Measurements from ENCODE around the gene ZMYND11.

ZMYND11 gene

DNA sequence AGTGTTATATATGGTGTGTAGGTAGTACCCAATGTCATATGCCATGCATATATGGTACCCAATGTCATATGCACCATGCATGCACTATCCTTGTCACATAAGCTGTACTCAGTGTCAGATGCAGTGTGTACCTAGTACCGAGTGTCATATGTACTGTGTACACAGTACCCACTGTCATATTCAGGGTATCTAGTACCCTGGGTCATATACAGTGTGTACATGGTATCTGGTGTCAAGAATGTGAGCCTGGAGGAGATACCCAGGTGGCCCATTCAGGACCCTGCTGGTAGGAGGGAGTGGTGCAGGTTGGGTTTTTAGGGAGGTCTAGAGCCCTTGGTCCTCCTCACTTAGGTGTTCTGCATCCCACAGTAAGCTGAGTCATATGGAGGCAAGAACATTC lies 1.8 kb downstream of the ZMYND11 start:
- no peak overlapping the region for H3K27ac ChIP-seq (ENCODE audit: low read length)
- no peak for TF ChIP-seq EZH2 (optimal IDR thresholded peaks at IDR 0.05; ENCODE audit: low read depth, low read length)
- no peak for TF ChIP-seq EZH2phosphoT487 (IDR thresholded peaks at IDR 0.05; ENCODE audit: low read length)
- TF ChIP-seq CTCF (IDR thresholded peaks at IDR 0.05; ENCODE audit: low read length) = peak; percentile 45
- peak; percentile 37 for DNase-seq

GRCh38 chr10:137606-138005 lies 2.4 kb downstream of the ZMYND11 start:
- H3K79me2 ChIP-seq (ENCODE audit: low read length) = peaks cover 68% of the 10 kb centered on the region
- TF ChIP-seq EZH2phosphoT487 (IDR thresholded peaks at IDR 0.05; ENCODE audit: low read length) (no peak), CTCF (IDR thresholded peaks at IDR 0.05; ENCODE audit: low read length) (no peak), EZH2 (optimal IDR thresholded peaks at IDR 0.05; ENCODE audit: low read depth, low read length) (no peak)

More for the DNA sequence above, 1.8 kb downstream of the ZMYND11 start:
- Histone ChIP-seq H4K20me1 (ENCODE audit: insufficient read depth, low read length) (peaks cover 6% of the 10 kb centered on the region; the same call in 1 of the 2 replicates), H3K36me3 (replicated peaks; ENCODE audit: insufficient read depth, low read length) (no peaks in the 10 kb centered on the region), H3K4me3 (ENCODE audit: low read length) (peak overlapping the region; percentile 68; the same call in 1 of the 2 replicates), H3K9me3 (replicated peaks; ENCODE audit: insufficient read depth, low read length) (no peaks in the 10 kb centered on the region), H3K27me3 (replicated peaks; ENCODE audit: insufficient read depth, low read length) (no peaks in the 10 kb centered on the region), H3K9me2 (replicated peaks; ENCODE audit: insufficient read depth, low read length) (no peaks in the 10 kb centered on the region), H3K4me1 (ENCODE audit: low read length) (peaks cover 16% of the 10 kb centered on the region), H2AFZ (ENCODE audit: low read length) (no peak overlapping the region), H3K4me2 (ENCODE audit: low read depth, low read length) (peak overlapping the region; percentile 95), H3F3A (ENCODE audit: insufficient read depth, low read length) (peaks cover 7% of the 10 kb centered on the region; the same call in 1 of the 2 replicates), H3K79me2 (ENCODE audit: low read length) (peaks cover 62% of the 10 kb centered on the region), H3K9ac (ENCODE audit: low read length) (no peak overlapping the region)

DNA sequence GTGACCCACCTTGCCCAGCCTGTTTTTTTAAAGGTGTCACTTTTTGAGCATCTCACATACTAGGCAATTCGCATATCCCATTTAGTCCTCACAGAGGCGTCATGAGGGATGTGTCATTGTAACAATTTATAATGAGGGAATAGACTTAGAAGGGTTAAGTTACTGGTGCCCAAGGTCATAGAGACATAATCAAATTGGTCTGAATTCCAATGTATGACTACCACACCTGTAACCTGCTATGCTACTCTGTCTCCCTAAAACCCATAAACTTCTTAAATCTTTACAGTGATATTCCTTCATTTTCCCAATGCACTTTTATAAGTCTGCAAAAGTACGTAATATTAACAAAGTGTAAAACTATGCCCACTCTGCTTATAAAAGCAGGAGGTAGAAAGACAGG lies 7.1 kb downstream of the ZMYND11 start:
- H3F3A ChIP-seq (ENCODE audit: insufficient read depth, low read length) = no peaks in the 10 kb centered on the region
- no peaks in the 10 kb centered on the region for H3K36me3 ChIP-seq (replicated peaks; ENCODE audit: insufficient read depth, low read length)
- no peaks in the 10 kb centered on the region; the same call in 1 of the 2 replicates for H4K20me1 ChIP-seq (ENCODE audit: insufficient read depth, low read length)
- DNase-seq = no peak
- TF ChIP-seq EZH2phosphoT487 (IDR thresholded peaks at IDR 0.05; ENCODE audit: low read length) (no peak), EZH2 (optimal IDR thresholded peaks at IDR 0.05; ENCODE audit: low read depth, low read length) (no peak), CTCF (IDR thresholded peaks at IDR 0.05; ENCODE audit: low read length) (no peak)
- no peak overlapping the region for H2AFZ ChIP-seq (ENCODE audit: low read length)
- H3K4me2 ChIP-seq (ENCODE audit: low read depth, low read length) = no peak overlapping the region
- no peaks in the 10 kb centered on the region for H3K27me3 ChIP-seq (replicated peaks; ENCODE audit: insufficient read depth, low read length)
- no peaks in the 10 kb centered on the region for H3K9me2 ChIP-seq (replicated peaks; ENCODE audit: insufficient read depth, low read length)
- no peak overlapping the region for H3K4me3 ChIP-seq (ENCODE audit: low read length)
- no peaks in the 10 kb centered on the region for H3K9me3 ChIP-seq (replicated peaks; ENCODE audit: insufficient read depth, low read length)
- H3K4me1 ChIP-seq (ENCODE audit: low read length) = no peaks in the 10 kb centered on the region
- H3K27ac ChIP-seq (ENCODE audit: low read length) = no peak overlapping the region
- H3K9ac ChIP-seq (ENCODE audit: low read length) = no peak overlapping the region
- H3K79me2 ChIP-seq (ENCODE audit: low read length) = peaks cover 93% of the 10 kb centered on the region

More at GRCh38 chr10:137606-138005, 2.4 kb downstream of the ZMYND11 start:
- Histone ChIP-seq H3K27me3 (replicated peaks; ENCODE audit: insufficient read depth, low read length) (no peaks in the 10 kb centered on the region), H3F3A (ENCODE audit: insufficient read depth, low read length) (peaks cover 7% of the 10 kb centered on the region; the same call in 1 of the 2 replicates), H3K27ac (ENCODE audit: low read length) (no peak overlapping the region), H3K9me3 (replicated peaks; ENCODE audit: insufficient read depth, low read length) (no peaks in the 10 kb centered on the region), H3K9ac (ENCODE audit: low read length) (no peak overlapping the region), H3K4me2 (ENCODE audit: low read depth, low read length) (no peak overlapping the region), H2AFZ (ENCODE audit: low read length) (no peak overlapping the region), H3K4me3 (ENCODE audit: low read length) (no peak overlapping the region), H3K4me1 (ENCODE audit: low read length) (peaks cover 16% of the 10 kb centered on the region), H3K9me2 (replicated peaks; ENCODE audit: insufficient read depth, low read length) (no peaks in the 10 kb centered on the region), H3K36me3 (replicated peaks; ENCODE audit: insufficient read depth, low read length) (no peaks in the 10 kb centered on the region), H4K20me1 (ENCODE audit: insufficient read depth, low read length) (peaks cover 6% of the 10 kb centered on the region)
- DNase-seq = no peak
